MM.1S (cell line): Measurements from ENCODE around the gene KRTAP9-6.
"Not testable (repeated sequence)": the region's sequence is repeated elsewhere in the genome, so short reads cannot be mapped to it uniquely, and the experiment has no call there.

Experiments
- EZH2 ChIP-seq: fragments of 300-600 bp; sonication (generic); optimal IDR thresholded peaks from 2 replicates; pipeline ENCODE3; 2017; ENCODE audit warnings: low read depth, mild to moderate bottlenecking, antibody characterized with exemption, low read length, mixed read lengths
- TF ChIP-seq, protein P1 (sequence below): fragments of 300-600 bp; sonication (generic); IDR thresholded peaks from 2 replicates; pipeline ENCODE4 v1.5.1; 2016; ENCODE audit warnings: antibody characterized with exemption, low read length, mixed read lengths

DNA sequence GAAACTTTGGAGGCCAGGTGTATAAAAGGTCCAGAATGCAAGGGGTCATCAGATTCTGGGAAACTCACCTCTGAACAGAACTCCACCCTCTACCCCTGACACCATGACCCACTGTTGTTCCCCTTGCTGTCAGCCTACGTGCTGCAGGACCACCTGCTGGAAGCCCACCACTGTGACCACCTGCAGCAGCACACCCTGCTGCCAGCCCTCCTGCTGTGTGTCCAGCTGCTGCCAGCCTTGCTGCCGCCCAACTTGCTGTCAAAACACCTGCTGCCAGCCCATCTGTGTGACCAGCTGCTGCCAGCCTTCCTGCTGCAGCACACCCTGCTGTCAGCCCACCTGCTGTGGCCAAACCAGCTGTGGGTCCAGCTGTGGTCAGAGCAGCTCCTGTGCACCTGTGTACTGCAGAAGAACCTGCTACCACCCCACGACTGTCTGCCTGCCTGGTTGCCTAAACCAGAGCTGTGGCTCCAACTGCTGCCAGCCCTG lies 27.2 kb upstream of the KRTAP9-6 start, which contains the start of gene KRTAP9-8:
- not testable (repeated sequence) for TF ChIP-seq EZH2
- TF ChIP-seq, protein P1, sequence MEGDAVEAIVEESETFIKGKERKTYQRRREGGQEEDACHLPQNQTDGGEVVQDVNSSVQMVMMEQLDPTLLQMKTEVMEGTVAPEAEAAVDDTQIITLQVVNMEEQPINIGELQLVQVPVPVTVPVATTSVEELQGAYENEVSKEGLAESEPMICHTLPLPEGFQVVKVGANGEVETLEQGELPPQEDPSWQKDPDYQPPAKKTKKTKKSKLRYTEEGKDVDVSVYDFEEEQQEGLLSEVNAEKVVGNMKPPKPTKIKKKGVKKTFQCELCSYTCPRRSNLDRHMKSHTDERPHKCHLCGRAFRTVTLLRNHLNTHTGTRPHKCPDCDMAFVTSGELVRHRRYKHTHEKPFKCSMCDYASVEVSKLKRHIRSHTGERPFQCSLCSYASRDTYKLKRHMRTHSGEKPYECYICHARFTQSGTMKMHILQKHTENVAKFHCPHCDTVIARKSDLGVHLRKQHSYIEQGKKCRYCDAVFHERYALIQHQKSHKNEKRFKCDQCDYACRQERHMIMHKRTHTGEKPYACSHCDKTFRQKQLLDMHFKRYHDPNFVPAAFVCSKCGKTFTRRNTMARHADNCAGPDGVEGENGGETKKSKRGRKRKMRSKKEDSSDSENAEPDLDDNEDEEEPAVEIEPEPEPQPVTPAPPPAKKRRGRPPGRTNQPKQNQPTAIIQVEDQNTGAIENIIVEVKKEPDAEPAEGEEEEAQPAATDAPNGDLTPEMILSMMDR: not testable (repeated sequence)
